NCI-H69 (cell line): ENCODE measurements around the gene CSRP1.

Source experiments
- DNase-seq: peaks from one replicate; lab custom pipeline; 2025; lab: John Stamatoyannopoulos, UW

The CSRP1 gene

GRCh38 chr1:201456499-201457309 is 50.2 kb downstream of the CSRP1 start:
- no peak for DNase-seq

- DNase-seq = no peak
Observed at GRCh38 chr1:201455098-201455497, 51.8 kb downstream of the CSRP1 start.

DNA sequence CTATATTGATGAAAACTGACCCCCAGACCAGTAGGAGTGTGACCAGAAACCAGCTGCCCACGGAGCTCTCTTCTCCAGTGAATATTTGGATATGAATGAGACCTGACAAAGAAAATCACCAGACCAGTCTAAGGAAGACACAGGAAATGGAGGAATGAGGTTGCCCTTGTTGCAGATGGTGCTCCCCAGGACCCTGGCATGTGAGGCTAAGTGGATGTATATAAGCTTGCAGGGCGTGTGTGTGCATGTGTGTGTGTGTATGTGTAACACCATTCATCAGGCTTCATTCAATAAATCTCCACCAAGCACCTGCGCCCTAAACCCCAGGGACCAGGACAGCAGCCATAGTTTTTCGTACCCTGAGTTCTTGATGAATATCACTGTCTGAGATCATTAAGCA is 52.3 kb downstream of the CSRP1 start:
- DNase-seq = peak; percentile 94

DNA sequence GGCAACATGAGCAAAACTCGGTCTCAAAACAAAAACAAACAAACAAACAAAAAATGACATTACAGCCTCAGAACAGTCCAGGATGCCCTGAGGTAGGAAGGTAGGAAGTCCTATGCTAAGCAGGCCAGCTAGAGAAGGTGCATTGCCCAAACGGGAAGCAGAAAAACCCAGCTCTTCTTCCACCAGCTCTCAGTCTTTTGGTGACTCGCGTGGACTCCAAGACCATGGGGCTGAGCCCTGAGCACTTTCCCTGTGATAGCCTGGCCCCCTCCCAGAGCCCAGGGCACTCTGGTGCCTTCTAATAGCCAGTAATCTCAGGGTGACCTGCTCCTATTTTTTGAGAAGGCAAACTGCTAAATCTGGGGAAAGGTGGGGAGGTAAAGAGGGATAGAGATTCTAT is 54.1 kb downstream of the CSRP1 start:
- DNase-seq = no peak

DNA sequence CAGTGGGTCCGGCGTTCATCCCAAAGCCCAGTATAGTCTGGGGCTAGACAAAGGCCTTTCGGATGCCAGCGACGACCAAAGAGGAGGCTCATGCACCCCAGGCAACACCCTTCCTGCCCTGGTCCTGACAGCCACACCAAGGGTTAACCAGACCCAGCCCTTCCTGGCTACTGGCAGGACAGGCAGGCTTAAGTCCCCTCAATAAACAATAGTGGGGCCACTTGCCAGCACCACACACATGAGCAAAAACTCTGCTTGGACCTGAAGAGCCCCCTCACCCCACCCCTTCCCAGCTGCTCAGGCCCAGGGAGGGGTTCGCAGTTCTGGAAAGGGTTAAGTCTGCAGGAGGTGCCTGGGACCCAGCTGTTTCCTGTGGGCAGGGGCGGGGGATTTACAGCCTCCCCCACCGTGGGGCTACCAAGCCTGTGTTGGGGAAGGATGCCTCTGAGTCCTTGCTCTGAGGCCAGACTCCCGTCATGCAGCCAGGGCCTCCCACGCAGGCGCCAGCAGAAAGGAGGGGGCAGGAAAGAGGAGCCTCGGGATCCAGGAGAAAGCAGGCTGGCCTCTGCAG is 56.1 kb downstream of the CSRP1 start:
- peak; percentile 80 for DNase-seq

DNA sequence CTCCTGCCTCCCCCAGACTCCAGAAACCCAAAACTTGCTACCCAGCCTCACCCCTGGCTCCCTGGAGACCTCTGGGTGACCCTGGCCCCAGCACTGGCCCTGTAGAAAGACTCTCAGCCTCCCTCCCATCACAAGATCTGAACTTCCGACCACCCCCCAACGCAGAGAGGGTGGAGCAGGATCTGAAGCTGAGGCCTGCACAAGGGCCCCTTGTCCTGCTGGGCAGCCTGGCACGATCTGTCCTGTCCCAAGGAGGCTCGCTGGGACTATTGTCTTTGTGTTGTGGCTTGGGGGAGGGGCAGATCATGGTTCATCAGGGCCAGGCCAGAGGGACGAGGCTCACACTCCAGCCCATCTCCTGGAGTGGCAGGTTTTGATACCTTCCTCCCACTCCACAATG is 57.9 kb downstream of the CSRP1 start:
- DNase-seq = no peak

- DNase-seq = peak; percentile 71
Observed at GRCh38 chr1:201447903-201448871, 58.7 kb downstream of the CSRP1 start.

DNA sequence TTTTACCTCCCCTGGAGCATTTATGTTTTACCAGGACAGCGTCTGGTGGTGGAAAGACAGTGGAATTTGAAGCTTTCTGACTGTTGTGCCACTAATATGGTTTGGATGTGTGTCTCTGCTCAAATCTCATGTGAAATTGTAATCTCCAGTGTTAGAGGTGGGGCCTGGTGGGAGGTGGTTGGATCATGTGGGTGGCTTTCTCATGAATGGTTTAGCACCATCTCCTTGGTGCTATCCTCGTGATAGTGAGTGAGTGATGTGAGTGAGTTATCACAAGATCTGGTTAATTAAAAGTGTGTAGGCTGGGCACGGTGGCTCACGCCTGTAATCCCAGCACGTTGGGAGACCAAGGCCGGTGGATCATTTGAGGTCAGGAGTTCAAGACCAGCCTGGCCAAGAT is 61.6 kb downstream of the CSRP1 start:
- no peak for DNase-seq

DNA sequence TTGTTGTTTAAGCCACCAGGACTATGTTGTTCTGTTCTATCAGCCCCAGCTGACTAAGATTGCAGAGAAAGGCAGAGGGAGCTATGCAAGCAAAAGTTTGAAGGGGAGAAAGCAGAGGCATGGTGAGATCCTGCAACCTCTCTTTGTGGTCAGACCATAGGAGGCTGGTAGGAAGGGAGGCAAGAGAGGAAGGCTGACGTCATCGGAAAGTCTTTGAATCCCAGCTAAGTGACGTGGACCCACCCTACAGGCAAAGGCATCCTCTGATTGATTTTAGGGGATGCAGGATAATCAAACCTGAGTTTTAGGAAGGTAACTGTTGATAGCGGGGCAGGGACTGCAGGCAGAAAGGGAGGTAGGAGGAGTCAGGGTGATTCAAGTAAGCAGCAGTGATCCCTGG is 62.1 kb downstream of the CSRP1 start:
- no peak for DNase-seq

DNA sequence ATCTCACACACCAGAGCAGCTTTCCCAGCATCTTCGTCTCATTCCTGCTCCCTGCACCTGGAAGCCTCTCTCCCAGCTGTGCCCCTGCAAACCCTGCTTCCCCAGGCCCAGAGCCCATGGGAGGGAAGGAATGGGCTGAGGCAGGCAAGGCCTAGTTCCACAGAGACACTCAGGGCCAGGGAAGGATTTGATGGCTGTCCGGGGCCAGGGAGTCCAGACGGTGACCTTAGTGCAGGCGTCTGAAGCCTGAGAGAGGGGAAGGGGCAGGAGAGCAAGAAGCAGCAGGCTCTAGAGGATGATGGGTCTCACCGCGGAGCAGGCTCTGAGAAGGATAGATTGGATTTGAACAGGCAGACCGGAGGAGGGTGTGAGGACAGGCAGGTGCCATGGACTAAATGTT is 63.2 kb downstream of the CSRP1 start:
- no peak for DNase-seq

DNA sequence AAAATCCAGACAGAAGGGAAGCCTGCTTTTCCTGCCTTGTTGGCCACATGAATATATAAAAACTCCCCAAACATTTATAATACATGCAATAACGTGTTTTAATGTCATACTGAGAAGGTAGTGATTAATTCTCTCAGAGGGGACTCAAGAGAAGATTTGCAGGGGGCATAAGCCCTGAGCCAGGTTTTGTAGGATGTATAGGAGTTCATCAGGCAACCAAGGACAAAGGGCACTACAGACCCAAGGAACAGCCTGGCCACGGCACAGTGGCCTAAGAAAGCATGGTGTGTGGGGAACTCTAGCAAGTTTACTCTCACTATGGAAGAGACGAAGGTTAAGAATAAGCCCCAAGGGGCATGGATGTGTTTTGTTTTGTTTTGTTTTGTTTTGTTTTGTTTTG is 70.0 kb downstream of the CSRP1 start:
- no peak for DNase-seq

DNA sequence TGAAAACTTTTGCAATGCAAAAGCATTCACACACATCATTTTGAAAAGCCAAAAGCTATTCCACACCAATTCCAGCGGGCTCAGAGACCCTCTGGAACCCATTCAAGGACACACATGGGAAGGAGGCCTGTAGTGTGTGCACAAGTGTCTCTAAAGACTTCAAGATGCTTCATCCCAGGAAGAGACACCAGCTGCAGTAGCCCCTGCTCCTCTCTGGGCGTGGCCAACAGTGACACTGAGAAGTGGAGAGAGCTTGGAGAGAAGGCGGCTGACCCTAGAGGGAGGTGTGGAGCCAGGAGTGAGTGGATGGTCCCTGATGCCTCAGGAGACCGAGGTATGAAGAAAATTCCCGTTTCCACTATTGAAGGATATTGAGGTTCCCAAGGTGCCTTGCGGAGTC is 70.5 kb downstream of the CSRP1 start:
- peak; percentile 68 for DNase-seq

DNA sequence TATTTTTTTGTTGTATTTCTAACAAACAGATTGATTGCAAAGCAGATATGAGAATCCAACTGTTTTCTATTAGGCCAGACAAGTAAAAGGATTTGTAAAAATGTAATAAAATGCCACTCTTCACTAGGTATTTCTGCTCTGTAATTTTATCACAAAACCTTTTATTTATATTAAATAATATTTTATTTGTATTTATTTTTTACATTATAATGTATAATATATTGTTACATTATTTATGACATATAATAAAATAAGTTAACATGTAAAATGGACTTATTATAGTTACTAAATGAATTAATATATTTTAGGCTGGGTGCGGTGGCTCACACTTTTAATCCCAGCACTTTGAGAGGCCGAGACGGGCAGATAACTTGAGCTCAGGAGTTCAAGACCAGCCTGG is 72.7 kb downstream of the CSRP1 start:
- no peak for DNase-seq

GRCh38 chr1:201433609-201434008 is 73.3 kb downstream of the CSRP1 start:
- DNase-seq = no peak
